A549 (cell line): ENCODE data around the gene METTL3. TPM values are rescaled to one million over a fixed set of nuclear protein-coding genes. Genes with fewer than 3 reads are reported as not detected.
A peak's percentile ranks its signal among the peaks of the same experiment; 100 is the strongest.

Experiments used
- ATAC-seq, 2 experiments: fragments of 200-7000 bp in 1 of 2; fragments of >200 bp in 1 of 2; cut with Nextera tagmentation in 1 of 2; cut with Tn5 transposase in 1 of 2; 3 replicates each; pipeline versions ENCODE4 v1.8.0 to v1.9.1; 2018 to 2020; ENCODE audit warnings: mild to moderate bottlenecking in 1 of 2, moderate library complexity in 1 of 2
- CTCF ChIA-PET: fragments of 300-600 bp; sonication (Branson Sonifier 250); formaldehyde crosslinking; extraction: SDS; loops from one replicate; lab custom pipeline; 2021; ENCODE audit warnings: antibody characterized with exemption, inconsistent platforms; lab: Yijun Ruan, JAX
- POLR2A ChIA-PET: fragments of 350-600 bp; formaldehyde crosslinking; extraction: SDS; loops from one replicate; lab custom pipeline; 2021; ENCODE audit warnings: antibody characterized with exemption, inconsistent platforms; lab: Yijun Ruan, JAX
- DNase-seq, 2 experiments: peaks; one replicate each; pipeline versions ENCODE4 v3.0.0 to v3.0.0-alpha.2; 2011 to 2016; ENCODE audit warnings: low read depth in 1 of 2, low spot score in 1 of 2
- FAIRE-seq: peaks from 2 replicates; lab custom pipeline; 2011; peaks lifted over from hg19 to GRCh38; lab: Jason Lieb, UNC
- H3K27ac ChIP-seq, 2 experiments: fragments of >200 bp; sonication (Bioruptor Twin); formaldehyde crosslinking; 3 replicates each; pipeline ENCODE4 v1.5.1; 2016 to 2017
- H3K4me1 ChIP-seq: fragments of >200 bp; sonication (Bioruptor Twin); formaldehyde crosslinking; 3 replicates; pipeline ENCODE4 v1.6.1; 2016
- H3K4me2 ChIP-seq: fragments of >200 bp; sonication (Bioruptor Twin); formaldehyde crosslinking; 3 replicates; pipeline ENCODE4 v1.6.1; 2016
- H3K4me3 ChIP-seq: fragments of >200 bp; sonication (Bioruptor Twin); formaldehyde crosslinking; 3 replicates; pipeline ENCODE4 v1.5.1; 2016
- H3K9me3 ChIP-seq: fragments of >200 bp; sonication (Bioruptor Twin); formaldehyde crosslinking; 3 replicates; pipeline ENCODE4 v1.6.1; 2016
- CBX8 ChIP-seq: fragments of 200-600 bp; sonication (generic); IDR thresholded peaks from 2 replicates; pipeline ENCODE4 v1.6.1; 2016
- EHMT2 ChIP-seq: fragments of 200-600 bp; sonication (generic); IDR thresholded peaks from 2 replicates; pipeline ENCODE4 v1.6.1; 2016; ENCODE audit warnings: antibody characterized with exemption, low read depth, mild to moderate bottlenecking, moderate library complexity
- FOSB ChIP-seq: fragments of 250-450 bp; sonication (Bioruptor Pico); IDR thresholded peaks from 2 replicates; pipeline ENCODE4 v1.5.0; 2020; ENCODE audit warnings: mild to moderate bottlenecking, moderate library complexity
- FOXS1 ChIP-seq: fragments of 250-450 bp; sonication (Bioruptor Pico); IDR thresholded peaks from 2 replicates; pipeline ENCODE4 v1.5.0; 2020; ENCODE audit warnings: mild to moderate bottlenecking, moderate library complexity
- HOXB5 ChIP-seq: fragments of 250-450 bp; sonication (Bioruptor Pico); IDR thresholded peaks from 2 replicates; pipeline ENCODE4 v1.5.0; 2020; ENCODE audit warnings: mild to moderate bottlenecking, moderate library complexity
- MAFK ChIP-seq: fragments of 450-650 bp; IDR thresholded peaks from 2 replicates; pipeline ENCODE4 v1.6.1; 2014; ENCODE audit not compliant: partially characterized antibody
- MAZ ChIP-seq: fragments of 150-350 bp; IDR thresholded peaks from 2 replicates; pipeline ENCODE4 v1.6.1; 2014; ENCODE audit warnings: antibody characterized with exemption, low read depth, low read length, borderline replicate concordance
- POLR2A ChIP-seq: IDR thresholded peaks from 2 replicates; pipeline ENCODE4 v1.6.1; 2012; ENCODE audit warnings: mild to moderate bottlenecking, low read length
- RFX5 ChIP-seq: fragments of 450-650 bp; IDR thresholded peaks from 2 replicates; pipeline ENCODE4 v1.7.1; 2014; ENCODE audit warnings: antibody characterized with exemption, mild to moderate bottlenecking, moderate library complexity
- SMC3 ChIP-seq: fragments of >200 bp; sonication (Bioruptor Twin); formaldehyde crosslinking; IDR thresholded peaks from 3 replicates; pipeline ENCODE4 v1.6.1; 2018; ENCODE audit warnings: inconsistent platforms
- ZC3H11A ChIP-seq: fragments of 450-650 bp; IDR thresholded peaks from 2 replicates; pipeline ENCODE4 v1.6.1; 2014; ENCODE audit warnings: antibody characterized with exemption, mild to moderate bottlenecking
- WGBS: methylation state at CpG from one replicate; pipeline ENCODE4 v1.1.6; 2017; ENCODE audit errors: missing lambda C conversion rate; 5-methylcytosine and 5-hydroxymethylcytosine counted together
- polyA plus RNA-seq, 4 experiments: library from polyadenylated mRNA; depleted of rRNA in 3 of 4; stranded (reverse); fragments of >200 nt; fragmentation: RNase III in 1 of 4; extraction: RNeasy Plus Mini Kit Qiagen cat#74134 plus additional on column Dnase treatment in 1 of 4; gene quantifications; 2 replicates in 3 of 4; 3 replicates in 1 of 4; pipeline ENCODE4 v1.2.3, GENCODE V29; 2011 to 2017
- TF ChIP-seq, protein P1 (sequence below): fragments of 200-600 bp; sonication (generic); IDR thresholded peaks from 2 replicates; pipeline ENCODE4 v1.6.1; 2016; ENCODE audit warnings: antibody characterized with exemption, mild to moderate bottlenecking, moderate library complexity
- TF ChIP-seq, protein P2 (sequence below): fragments of >200 bp; sonication (Bioruptor Twin); formaldehyde crosslinking; IDR thresholded peaks from 2 replicates; pipeline ENCODE4 v1.6.1; 2016

Gene METTL3
- polyA plus RNA-seq, 2 of the 4 experiments (the other 2 are of a cell fraction): 63.2 to 103 TPM

DNA sequence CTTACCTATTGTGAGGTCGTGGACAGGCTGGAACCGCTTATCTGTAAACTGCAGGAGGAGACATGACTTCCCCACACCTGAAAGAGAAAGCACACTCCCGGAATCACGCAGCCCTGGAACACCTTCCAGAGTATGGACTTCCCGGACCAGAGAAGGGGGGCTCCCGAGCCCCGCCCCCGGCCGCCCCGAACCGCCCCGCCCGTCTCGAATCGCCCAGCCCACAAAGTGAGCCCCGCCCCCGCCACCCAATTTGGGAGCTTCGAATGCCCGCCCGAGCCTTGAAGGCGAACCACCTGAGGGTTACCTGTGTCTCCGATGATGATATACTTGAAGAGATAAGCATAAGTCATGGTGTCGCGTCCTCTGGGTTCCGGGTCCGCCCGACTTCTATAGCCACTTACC lies 34.6 kb downstream of the METTL3 start:
- ATAC-seq: peak; percentile 86 to 87
- no peak for TF ChIP-seq RFX5
- TF ChIP-seq POLR2A: peak; percentile 42
- H3K4me2 ChIP-seq: peak overlapping the region; percentile 87
- peak overlapping the region; percentile 78 for H3K4me3 ChIP-seq
- ChIA-PET CTCF (interaction anchor here (0.5 to 5.7 kb wide), 16 partner anchors 8 to 372 kb away, joined by 3 to 66 read pairs (median 5); partner anchors contain the start of genes CHD8 and METTL3), POLR2A (interaction anchor here (0.6 to 2.0 kb wide), 6 partner anchors 10 to 50 kb away, joined by 3 to 13 read pairs (median 4); partner anchors contain the start of genes CHD8 and SALL2)
- FAIRE-seq: no peak
- H3K9me3 ChIP-seq: no peaks in the 10 kb centered on the region
- H3K4me1 ChIP-seq: peaks cover 12% of the 10 kb centered on the region
- peak in 1 of 2 experiments; percentile 72 for DNase-seq
- H3K27ac ChIP-seq: peak overlapping the region; percentile 71 to 91
- WGBS: 1% methylated on average over 16 of the region's 27 CpGs

DNA sequence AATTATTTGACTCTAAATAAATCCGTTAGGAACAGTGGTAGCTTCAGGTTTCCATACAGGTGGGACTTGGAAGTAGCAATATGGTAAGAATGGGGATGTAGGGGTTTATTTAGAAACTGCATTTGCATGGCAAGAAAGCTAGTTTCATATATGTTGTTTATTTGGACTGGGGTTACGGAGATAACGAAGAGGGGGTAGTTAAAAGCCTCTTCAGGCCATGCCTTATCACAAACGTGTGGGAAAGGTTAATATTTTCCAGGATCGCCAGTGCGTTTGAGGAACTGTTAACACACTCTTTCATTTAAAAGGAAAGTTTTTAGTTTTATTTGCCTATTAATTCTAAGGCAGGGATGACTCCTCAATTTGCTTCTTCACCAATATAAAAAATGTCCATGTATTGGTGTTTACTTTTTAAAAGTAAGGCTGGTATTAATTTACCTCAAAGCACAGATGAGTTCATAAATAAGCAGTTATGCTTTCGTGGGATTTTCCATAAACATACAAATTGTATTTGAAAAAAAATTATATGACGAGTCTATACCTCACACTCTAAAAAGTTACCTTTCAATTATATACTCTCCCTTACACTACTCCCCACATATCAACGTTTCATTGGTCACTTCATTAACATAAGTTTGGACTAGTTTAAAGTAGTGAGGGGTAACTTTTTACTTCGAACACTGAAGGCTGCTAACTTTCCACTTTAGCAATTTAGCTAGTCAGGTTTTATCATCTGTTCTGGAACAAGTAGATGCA lies 35.2 kb downstream of the METTL3 start:
- Histone ChIP-seq H3K4me2 (peak overlapping the region; percentile 87), H3K4me3 (peak overlapping the region; percentile 78), H3K27ac (peak overlapping the region; percentile 71 to 91), H3K4me1 (peaks cover 12% of the 10 kb centered on the region), H3K9me3 (no peaks in the 10 kb centered on the region)
- no peak for FAIRE-seq
- ChIA-PET CTCF (interaction anchor here (0.6 to 5.7 kb wide), 13 partner anchors 7 to 35 kb away, joined by 3 to 66 read pairs (median 7); partner anchors contain the start of genes CHD8 and METTL3), POLR2A (interaction anchor here (0.6 to 2.0 kb wide), 6 partner anchors 9 to 50 kb away, joined by 3 to 13 read pairs (median 4); partner anchors contain the start of genes CHD8 and SALL2)
- TF ChIP-seq ZC3H11A (no peak), HOXB5 (no peak), SMC3 (no peak)
- DNase-seq: no peak
- 40% methylated on average over 10 of the region's 10 CpGs for WGBS
- peak; percentile 7 to 23 for ATAC-seq

DNA sequence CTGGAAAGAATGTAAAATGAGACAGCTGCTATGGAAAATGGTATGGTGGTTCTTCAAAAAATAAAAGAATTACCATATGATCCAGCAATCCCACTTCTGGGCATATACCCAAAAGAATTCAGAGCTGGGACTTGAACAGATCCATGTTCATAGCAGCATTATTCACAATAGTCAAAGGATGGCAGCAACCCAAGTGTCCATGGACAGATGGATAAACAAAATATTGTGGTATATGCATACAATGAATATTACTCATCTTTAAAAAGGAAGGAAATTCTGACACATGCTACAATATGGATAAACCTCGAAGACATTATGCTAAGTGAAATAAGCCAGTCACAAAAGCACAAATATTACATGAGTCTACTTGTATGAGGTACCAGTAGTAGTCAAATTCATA lies 43.5 kb downstream of the METTL3 start:
- CTCF ChIA-PET: interaction anchor here (2.6 kb wide), 1 partner anchor 11 kb away, joined by 17 read pairs; the partner anchor contains the start of gene CHD8
- no peak overlapping the region for H3K4me2 ChIP-seq
- H3K4me3 ChIP-seq: no peak overlapping the region
- H3K4me1 ChIP-seq: no peaks in the 10 kb centered on the region
- no peak for TF ChIP-seq CBX8
- TF ChIP-seq MAZ: no peak
- no peak for TF ChIP-seq EHMT2
- TF ChIP-seq FOSB (CRISPR knock-in tag): no peak
- no peak for TF ChIP-seq POLR2A
- TF ChIP-seq, protein P1, sequence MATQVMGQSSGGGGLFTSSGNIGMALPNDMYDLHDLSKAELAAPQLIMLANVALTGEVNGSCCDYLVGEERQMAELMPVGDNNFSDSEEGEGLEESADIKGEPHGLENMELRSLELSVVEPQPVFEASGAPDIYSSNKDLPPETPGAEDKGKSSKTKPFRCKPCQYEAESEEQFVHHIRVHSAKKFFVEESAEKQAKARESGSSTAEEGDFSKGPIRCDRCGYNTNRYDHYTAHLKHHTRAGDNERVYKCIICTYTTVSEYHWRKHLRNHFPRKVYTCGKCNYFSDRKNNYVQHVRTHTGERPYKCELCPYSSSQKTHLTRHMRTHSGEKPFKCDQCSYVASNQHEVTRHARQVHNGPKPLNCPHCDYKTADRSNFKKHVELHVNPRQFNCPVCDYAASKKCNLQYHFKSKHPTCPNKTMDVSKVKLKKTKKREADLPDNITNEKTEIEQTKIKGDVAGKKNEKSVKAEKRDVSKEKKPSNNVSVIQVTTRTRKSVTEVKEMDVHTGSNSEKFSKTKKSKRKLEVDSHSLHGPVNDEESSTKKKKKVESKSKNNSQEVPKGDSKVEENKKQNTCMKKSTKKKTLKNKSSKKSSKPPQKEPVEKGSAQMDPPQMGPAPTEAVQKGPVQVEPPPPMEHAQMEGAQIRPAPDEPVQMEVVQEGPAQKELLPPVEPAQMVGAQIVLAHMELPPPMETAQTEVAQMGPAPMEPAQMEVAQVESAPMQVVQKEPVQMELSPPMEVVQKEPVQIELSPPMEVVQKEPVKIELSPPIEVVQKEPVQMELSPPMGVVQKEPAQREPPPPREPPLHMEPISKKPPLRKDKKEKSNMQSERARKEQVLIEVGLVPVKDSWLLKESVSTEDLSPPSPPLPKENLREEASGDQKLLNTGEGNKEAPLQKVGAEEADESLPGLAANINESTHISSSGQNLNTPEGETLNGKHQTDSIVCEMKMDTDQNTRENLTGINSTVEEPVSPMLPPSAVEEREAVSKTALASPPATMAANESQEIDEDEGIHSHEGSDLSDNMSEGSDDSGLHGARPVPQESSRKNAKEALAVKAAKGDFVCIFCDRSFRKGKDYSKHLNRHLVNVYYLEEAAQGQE: no peak
- no peak for TF ChIP-seq FOXS1 (CRISPR knock-in tag)
- no peak for TF ChIP-seq MAFK
- TF ChIP-seq, protein P2, sequence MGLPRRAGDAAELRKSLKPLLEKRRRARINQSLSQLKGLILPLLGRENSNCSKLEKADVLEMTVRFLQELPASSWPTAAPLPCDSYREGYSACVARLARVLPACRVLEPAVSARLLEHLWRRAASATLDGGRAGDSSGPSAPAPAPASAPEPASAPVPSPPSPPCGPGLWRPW: no peak
- TF ChIP-seq, all 56 proteins: peak for 0
- ATAC-seq: no peak
- H3K27ac ChIP-seq: no peak overlapping the region
- no peak for DNase-seq
- no peak for FAIRE-seq
- 75% methylated on average over 1 of the region's 1 CpG for WGBS
- H3K9me3 ChIP-seq: no peaks in the 10 kb centered on the region
- POLR2A ChIA-PET: interaction anchor here (1.3 kb wide), 1 partner anchor 12 kb away, joined by 4 read pairs; the partner anchor contains the start of gene CHD8
